Stimulated activated CD8-positive, alpha-beta memory T cell treated with anti-CD3 and anti-CD28 coated beads, Interleukin-4, amount 100 ng/mL, for 24 hours (primary cell): ENCODE data around the gene SCAF1.
A peak's percentile ranks its signal among the peaks of the same experiment; 100 is the strongest.
"Not testable (repeated sequence)": the region's sequence is repeated elsewhere in the genome, so short reads cannot be mapped to it uniquely, and the experiment has no call there.

Source experiments
- DNase-seq: peaks from one replicate; pipeline ENCODE4 v3.0.0-alpha.2; 2020; ENCODE audit warnings: low read depth

SCAF1 gene

DNA sequence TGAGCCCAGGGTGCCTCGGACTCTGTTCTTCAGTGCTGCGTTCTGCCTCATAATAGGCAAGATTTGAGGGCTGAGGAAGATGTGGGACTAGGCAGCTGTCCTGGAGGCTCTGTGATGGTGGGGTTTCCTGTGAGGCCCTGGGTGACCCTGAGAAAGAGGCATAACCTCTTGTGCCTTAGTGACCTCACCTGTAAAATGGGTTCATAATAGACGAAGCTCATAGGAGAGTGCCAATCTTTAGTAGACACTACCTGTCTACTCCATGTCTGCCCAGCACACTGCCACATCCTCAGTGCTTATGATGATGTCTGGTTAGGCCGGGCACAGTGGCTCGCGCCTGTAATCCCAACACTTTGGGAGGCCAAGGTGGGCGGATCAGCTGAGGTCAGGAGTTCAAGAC, 25.5 kb upstream of the SCAF1 start:
- DNase-seq = no peak

DNA sequence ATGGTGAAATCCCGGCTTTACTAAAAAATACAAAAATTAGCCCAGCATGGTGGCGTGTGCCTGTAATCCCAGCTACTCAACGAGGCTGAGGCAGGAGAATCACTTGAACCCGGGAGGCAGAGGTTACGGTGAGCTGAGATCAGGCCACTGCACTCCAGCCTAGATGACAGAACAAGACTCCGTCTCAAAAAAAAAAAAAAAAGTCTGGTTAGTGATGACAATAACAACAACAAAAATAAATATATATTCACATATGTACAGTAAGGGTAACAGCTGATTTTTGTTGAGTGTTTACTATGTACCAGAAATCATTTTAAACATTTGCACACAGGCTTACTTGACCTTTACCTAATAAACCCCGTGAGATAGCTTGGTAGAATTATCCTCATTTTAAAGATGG, 25.1 kb upstream of the SCAF1 start:
- no peak for DNase-seq

DNA sequence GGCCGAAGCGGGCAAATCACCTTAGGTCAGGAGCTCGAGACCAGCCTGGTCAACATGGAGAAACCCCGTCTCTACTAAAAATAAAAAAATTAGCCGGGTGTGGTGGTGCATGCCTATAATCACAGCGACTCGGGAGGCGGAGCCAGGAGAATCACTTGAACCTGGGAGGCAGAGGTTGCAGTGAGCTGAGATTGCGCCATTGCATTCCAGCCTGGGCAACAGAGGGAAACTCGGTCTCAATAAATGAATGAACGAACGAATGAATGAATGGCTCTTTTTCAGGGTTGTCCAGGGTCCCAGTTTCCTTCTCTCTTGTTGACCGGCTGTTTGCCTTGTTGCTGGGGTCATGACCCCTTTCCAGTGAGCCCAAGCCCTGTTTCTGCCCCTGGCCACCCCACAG, 24.1 kb upstream of the SCAF1 start:
- DNase-seq = not testable (repeated sequence)

DNA sequence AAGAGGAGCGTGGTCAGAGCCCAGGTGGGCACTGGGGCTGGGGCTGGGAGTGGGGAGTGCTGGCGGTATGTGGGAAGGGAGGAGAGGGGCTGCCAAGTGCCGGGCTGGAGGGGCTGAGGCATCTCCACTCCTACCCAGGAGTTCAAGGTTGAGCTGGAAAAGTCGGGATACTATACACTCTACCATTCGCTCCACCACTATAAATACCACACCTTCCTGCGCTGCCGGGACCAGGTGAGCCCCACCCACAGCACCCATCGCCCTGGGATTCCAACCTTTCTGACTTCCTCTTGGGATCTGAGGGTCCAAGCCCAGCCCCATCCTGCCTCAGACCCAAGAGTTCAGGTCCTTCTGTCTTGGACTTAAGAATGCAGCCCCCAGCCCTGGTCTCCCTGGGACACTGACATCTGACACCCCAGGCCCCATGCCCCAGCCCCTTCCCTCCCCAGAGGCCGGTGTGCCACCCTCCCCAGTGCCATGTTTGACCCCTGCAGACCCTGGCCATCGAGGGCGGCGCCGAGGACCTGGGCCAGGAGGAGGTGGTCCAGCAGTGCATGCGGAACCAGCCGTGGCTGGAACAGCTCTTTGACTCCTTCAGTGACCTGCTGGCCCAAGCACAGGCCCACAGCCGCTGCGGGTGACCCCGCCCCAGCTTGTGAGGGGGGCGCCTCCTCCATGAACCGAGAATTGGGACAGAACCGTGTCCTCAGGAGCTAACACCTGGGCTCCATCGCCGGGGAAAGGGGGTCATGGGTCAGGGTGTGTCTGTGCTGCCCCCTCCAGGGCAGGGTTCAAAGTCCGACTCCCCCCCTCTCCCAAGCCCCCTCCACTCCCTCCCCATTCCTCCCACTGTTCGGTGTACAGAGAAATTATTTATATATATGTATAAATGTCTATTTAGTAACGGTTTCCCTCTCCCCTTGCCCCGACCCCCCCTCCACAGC, 16.8 kb upstream of the SCAF1 start:
- DNase-seq = no peak

DNA sequence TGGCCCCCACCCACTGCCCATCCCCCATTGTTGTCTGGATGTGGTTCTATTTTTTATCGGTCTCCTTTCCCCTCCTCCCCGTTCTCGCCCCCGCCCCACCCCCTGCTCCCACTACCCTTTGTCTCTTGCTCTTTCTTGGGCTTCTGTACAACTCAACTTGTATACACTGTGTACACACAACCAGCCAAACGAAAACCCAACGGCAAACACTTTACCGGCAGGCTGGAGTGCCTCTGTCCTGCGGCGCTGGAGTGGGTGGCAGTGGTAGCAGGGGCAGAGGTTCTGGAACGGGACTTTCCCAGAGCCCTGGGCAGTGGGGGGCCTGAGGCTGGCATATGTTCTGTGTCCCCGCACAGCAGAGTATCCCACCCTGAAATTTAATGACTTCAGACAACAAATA, 15.8 kb upstream of the SCAF1 start:
- no peak for DNase-seq

DNA sequence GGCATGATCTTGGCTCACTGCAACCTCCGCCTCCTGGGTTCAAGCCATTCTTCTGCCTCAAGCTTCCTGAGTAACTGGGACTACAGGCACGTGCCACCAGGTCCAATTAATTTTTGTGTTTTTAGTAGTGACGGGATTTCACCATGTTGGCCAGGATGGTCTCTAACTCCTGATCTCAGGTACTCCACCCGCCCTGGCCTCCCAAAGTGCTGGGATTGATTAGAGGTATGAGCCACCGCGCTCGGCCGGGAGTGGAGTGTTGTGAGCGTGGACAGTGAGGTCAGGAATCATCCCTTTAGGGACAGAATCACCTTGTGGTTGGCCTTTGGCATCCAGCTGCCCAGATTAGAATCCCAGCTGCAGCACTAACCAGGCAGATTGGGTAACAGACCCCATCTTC, 12.3 kb upstream of the SCAF1 start:
- DNase-seq = no peak

DNA sequence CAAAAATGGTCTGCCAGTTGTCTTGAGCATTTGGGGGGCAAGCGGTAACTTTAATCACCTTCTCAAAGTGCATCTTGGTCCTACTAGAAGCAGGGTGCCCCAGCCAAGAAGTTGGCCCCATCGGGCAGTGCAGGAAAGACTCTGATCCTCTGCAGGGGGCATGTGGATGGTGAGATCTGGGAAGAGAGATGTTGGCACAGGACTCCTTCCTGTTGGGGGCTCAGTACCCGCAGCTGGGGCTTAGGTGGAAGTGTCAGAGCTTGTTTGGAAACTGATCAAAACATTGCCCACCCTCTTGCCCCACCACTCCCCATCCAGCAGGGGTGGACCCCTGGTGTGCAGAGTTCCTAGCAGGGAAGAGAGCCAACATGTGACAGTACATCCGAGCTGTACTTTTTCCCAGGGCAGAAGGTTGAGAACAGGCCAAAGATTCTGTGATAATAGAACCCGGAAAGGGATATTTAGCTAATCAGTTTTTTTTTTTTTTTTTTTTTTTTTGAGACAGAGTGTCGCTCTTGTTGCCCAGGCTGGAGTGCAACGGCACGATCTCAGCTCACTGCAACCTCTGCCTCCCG, 10.9 kb upstream of the SCAF1 start:
- DNase-seq = no peak

DNA sequence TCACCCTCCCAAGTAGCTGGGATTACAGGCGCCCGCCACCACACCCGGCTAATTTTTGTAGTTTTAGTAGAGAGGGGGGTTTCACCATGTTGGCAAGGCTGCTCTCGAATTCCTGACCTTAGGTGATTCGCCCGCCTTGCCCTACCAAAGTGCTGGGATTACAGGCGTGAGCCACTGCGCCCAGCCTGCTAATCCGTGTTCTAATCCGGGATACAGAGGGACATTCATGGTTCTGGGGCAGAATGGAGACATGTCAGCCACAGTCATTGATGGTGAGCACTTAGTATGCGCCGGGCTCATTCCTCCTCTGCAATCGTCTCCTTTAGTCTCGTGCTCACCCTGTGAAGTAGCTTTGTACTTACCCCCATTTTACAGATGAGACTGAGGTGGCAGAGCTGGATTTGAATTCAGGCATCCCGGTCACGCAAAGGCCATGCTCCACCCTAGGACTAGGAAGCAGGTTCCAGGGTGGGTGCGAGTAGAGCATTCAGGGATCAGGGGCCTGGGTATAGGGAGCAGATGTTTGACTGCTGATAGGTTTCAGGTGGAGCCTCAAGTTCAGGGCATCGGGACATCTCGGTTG, 10.3 kb upstream of the SCAF1 start:
- no peak for DNase-seq

DNA sequence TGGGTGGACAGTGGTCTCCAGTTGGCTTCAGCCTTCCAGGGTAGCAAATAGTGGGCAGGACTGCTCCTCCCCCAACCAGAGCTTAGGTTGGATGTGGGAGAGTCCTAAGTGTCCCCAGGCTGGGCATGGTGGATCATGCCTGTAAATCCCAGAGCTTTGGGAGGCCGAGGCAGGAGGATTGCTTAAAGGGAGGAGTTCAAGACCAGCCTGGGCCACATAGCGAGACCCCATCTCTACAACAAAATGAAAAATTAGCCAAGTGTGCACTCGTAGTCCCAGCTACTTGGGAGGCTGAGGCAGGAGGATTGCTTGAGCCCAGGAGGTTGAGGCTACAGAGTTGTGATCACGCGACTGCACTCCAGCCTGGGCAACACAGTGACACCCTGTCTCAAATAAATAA, 9.4 kb upstream of the SCAF1 start:
- DNase-seq = no peak

DNA sequence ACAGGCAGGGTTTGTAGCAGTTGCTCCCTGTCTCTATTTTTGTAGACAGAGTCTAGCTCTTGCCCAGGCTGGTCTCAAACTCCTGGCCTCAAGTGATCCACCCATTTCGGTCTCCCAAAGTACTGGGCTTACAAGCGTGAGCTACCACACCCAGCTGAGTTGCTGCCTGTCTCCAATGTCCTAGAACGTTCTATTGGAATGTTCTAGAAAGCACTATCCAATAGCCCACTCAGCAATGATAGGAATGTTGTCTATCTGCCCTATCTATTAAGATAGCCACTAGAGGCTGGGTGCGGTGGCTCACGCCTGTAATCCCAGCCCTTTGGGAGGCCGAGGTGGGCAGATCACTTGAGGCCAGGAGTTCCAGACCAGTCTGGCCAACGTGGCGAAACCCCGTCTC, 8.7 kb upstream of the SCAF1 start:
- not testable (repeated sequence) for DNase-seq

DNA sequence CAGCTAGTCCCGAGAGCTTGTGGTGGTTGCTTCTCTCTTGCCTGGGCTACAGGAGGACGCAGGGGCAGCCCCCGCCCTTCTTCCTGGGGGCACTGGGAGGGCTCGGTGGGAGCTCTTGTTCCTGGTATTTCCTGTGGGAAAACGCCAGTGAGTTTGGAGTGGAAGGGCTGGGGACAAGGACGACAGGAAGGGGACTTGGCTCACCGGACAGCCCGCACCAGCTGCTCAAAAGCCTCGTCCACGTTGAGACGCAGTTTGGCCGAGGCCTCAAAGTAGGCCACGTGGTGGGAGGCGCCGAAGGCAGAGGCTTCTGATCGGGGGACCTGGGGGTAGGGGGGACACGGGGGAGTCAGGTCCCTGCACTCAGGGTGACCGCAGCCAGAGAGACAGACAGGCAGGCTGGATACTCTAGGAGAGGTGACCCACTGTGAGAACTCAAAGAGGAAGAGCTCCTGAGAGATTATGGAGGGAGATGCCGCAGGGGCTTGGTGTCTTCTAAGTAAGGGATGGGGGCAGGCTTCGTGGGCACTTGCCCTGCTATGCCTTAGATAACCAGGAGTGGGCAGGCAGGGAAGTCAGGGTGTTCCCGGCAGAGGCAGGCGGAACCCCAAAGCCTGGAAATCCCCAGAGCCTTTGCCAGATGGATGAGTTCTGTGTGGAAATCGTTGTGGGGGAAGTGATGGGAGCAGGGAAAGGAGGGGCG, 6.3 kb upstream of the SCAF1 start:
- no peak for DNase-seq

DNA sequence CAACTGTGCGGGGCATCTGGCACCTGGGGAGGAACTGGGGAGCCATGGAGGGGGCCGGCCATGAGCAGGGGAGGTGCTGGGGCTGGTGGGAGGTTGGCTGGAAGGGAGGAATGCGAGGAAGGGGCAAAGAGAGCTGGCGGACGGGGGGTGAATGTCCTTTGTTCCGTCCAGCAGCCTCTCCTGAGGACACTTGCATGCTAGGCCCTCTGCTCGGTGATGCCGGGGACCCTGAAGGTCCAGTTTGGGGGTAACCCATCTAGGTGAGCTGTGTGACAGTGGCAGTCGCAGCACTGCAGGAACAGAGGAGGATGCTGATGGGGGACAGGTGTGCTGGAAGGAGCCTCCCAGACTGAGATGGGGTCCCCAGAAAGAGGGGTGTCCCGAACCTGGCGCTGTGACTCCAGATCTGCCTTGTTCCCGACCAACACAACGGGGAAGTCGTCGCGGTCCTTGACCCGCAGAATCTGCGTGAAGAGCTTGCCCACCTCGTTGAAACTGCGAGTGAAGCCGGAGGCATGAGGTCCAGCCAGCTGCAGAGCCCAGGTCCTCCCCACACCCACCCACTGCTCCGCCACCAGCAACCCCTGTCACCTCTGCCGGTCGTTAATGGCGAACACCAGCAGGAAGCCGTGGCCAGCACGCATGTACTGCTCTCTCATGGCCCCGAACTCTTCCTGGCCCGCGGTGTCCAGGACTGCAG, 5.6 kb upstream of the SCAF1 start:
- no peak for DNase-seq

DNA sequence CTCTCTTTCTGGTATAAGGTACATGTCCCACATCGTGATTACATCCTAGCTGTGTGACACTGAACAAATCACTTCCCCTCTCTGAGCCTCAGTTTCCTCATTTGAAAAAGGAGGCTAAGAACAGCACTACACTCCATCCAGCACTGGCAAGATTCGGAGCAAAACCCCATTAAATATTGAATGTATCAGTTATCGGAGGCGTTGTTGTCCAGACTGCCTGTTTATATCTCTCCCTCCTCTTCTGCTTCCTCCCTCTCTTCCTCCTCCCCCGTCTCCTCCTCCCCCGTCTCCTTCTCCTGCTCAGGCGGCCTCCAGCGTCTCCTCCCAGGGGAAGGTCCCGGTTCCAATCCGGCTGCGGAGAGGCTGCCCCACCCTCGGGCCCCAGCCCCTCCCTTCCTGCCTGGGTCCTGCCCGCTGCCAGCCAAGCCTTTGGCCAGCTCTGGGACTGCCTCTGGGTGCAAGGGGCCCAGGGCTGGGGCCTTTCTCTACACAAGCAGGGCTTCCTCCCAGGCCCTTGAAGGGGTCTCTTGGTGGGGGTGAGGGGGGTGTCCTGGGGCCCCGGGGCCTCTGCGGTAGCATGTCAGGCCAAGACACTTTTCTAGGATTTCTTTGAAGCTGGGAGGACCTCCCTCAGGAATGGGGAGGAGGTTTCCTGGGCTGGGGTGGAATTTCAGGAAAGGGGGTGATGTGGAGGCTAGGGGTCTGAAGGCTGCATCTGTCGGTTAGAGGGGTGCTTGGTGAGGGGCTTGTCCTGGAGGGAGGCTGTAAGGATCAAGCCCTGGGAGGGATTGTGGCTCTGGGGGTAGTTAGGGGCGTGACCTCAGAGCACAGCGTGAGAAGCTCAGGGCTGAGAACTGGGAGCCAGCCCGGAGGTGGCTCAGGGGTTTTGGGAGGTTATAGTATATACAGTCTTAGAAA, 3.9 kb upstream of the SCAF1 start:
- no peak for DNase-seq

DNA sequence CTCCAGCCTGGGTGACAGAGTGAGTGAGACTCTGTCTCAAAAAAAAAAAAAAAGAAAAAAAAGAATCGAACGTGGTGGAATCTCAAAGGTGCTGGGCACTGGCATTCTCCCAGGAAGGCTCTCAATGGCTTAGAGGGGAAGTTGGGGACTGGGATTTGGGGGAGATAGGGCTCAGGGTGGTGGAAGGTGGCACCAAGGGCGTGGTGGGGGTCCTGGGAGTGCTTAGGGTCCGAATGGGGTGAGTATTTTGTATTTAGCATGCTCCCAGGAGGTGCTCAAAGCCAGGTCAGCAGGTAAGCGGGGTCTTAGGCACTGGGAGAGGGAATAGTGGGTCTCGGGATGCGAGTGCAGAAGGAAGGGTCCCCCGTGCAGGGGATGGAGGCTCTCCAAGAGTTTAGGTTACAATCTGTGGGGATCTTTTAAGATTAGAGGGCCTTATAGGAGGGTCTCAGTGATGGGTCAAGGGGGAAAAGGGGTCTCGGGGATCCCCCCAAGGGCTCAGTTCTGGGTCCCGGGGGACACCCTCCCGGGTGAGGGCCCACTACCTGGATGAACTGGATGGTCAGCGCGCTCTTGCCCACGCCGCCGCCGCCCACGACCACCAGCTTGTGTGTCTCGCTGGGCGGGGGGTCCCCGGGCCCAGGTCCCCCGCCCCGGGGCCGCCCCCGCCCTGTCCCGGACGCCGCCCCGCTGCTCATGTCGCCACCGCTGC, 2.5 kb upstream of the SCAF1 start:
- no peak for DNase-seq

DNA sequence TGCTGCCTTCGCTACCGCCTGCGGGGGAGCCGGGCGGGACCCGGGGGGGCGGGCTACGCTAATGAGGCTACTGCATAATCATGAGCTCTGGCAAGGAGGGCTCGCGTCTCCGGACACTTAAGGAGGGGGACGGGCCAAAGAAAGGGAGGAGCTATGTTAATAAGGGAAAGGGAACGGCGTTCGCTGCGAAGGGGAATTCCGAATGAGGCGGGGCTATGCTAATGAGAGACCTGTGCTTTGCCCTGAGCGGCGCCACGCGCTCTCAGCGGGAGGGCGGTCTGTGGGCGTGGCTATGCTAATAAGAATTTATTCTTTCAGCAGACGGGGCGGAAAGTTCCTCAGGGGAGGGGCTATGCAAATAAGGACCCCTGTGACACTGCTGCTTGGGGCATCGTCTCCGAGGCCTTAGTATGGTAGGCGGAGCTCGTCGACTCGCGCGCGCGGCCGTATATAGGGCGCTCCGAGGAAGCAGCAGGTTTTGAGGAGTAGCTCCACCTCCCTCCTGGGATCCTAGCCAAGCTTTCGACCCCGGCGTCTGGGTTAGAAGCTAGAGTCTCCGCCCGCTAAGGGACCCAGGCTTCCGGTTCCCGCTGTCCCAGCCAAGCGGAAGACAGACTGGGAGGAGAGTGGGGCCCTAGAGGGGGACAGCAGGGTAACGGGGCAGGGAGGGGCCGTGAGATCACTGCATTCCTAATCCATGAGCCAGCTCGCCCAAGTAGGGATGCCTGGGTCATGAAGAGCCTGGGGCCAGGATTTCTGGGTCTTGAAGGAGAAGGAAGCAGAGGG, 1.7 kb upstream of the SCAF1 start, which contains the start of gene RRAS:
Gene RRAS, minus strand, starts transcription at position 31 of the 786 bp plus-strand sequence. CDS start 45 bp downstream, outside the sequence.
- DNase-seq = peak; percentile 100

DNA sequence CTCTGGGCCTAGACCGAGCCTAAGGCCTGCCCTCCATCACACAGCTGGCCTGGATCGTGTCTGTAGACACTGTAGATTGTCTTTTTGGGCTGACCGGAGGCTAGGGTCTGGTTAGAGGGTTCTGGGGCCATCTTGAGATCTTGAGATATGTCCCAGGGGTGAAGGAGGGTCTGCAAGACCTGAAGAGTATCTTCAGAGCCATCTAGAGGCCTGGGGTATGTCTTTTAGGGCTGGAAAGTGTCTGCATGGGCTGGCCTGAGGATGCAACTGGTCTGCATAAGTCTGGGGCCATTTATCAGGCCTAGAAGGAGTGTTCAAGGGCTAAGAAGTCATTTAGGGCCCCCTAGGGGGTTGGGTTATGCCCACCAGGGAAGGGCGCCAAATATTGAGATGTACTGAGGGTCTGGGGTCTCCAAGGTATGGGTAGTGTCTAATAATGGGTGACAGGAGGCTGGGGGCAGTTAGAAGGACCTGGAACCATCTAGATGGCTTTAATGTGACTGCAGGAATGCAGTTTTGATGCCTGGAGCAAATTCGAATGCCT, 555 bp downstream of the SCAF1 start:
- DNase-seq = no peak

DNA sequence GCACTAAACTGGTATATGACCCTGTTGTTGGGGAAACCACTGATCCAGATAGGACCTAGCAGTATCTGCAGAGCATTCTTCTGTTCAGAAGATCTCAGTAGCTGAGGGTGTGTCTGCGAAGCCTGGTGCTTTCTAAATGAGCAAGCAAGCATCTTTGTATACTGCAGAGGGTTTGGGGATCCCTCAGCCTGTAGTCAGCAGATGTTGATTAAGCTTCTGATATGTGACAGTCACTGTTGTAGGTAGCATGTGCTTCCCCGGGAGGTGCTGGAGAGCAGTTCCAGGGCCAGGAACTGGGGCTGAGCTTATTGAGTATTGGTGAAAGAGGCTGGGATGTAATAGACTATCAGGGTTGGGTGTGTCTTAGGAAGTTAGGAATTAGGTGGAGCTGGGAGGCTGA, 1.5 kb downstream of the SCAF1 start:
- DNase-seq = no peak

DNA sequence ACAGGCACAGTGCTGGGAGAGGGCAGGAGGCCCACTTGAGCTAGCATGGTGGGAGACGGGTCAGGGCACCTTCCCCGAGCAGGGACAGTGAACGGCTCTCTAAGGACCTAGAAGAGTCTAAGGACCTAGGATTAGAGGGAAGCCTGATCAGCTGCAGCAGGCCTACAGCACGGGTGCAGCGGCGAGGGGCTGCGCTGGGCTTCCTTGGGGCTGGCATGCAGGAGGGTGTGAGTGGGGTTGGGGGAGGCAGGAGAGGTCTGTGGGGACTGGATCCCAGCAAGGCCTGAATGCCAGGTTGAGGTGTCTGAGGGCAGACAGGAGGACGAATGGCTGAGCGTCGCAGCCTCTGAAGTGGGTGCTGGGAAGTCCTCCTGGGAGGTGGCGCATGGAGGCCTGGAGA, 3.6 kb downstream of the SCAF1 start:
- no peak for DNase-seq

DNA sequence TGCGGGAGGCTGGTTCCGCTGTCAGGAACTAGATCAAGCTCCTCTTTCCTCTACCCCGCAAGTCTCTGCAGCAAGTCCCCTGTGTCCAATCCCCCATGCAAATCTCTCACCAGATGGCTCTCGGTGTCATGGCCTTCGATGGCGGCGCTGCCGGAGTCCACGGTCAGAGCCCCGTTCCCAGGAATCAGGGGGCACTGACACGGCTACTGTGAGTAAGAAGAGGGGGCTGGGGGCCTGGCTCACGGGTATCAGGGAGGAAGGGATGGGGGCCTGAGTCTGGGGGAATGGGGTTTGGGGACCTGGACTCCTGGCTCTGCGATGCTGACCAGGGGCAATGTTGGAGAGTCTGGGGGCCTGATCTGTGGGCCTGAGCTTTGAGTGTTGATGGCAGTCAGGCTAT, 4.0 kb downstream of the SCAF1 start:
- DNase-seq = no peak
